Left ventricle myocardium inferior (tissue), 1 donor: ENCODE data around the gene C1orf210. TPM values are rescaled to one million over a fixed set of nuclear protein-coding genes. Genes with fewer than 3 reads are reported as not detected.

ENCODE experiments used
- DNase-seq: peaks from one replicate; pipeline ENCODE4 v3.0.0-alpha.2; 2020
- H3K27ac ChIP-seq: fragments of 200-600 bp; replicated peaks from 2 replicates; pipeline ENCODE4 v1.8.0; 2021
- H3K27me3 ChIP-seq: fragments of 200-600 bp; 2 replicates; pipeline ENCODE4 v1.8.0; 2021; ENCODE audit warnings: low read depth
- H3K36me3 ChIP-seq: fragments of 200-600 bp; 2 replicates; pipeline ENCODE4 v1.8.0; 2021
- H3K4me1 ChIP-seq: fragments of 200-600 bp; 2 replicates; pipeline ENCODE4 v1.8.0; 2021
- H3K4me3 ChIP-seq: fragments of 200-600 bp; 2 replicates; pipeline ENCODE4 v1.8.0; 2021; ENCODE audit warnings: mild to moderate bottlenecking, moderate library complexity
- H3K9me3 ChIP-seq: fragments of 200-600 bp; replicated peaks from 2 replicates; pipeline ENCODE4 v1.8.0; 2021
- intact Hi-C: fragments of 100-400 bp; cut with micrococcal nuclease; formaldehyde crosslinking; loops from one replicate; pipeline ENCODE4 v1.11.0; 2022
- total RNA-seq: library from RNA; stranded (reverse); fragmentation: NEBNext Ultra II Directional; extraction: Animal tissue kit (Norgen Biotek cat#: 25700); gene quantifications from one replicate; pipeline ENCODE4 v1.2.1, GENCODE V29; 2021
- TF ChIP-seq, protein P1 (sequence below): fragments of 200-600 bp; IDR thresholded peaks from 2 replicates; pipeline ENCODE4 v1.8.0; 2021; ENCODE audit warnings: antibody characterized with exemption, mild to moderate bottlenecking, borderline replicate concordance
- donor health status: DM: no; HTN: yes; CAD: no; lungs with severe emphysema.

Gene C1orf210
- total RNA-seq, 1 donor from 2014 or later = not detected

- no peak for DNase-seq
- H3K4me1 ChIP-seq = no peaks in the 10 kb centered on the region
- H3K9me3 ChIP-seq = no peaks in the 10 kb centered on the region
- intact Hi-C loops = no loop called here
- no peaks in the 10 kb centered on the region for H3K36me3 ChIP-seq
- H3K27me3 ChIP-seq = no peaks in the 10 kb centered on the region
- H3K4me3 ChIP-seq = no peak overlapping the region
- TF ChIP-seq, protein P1, sequence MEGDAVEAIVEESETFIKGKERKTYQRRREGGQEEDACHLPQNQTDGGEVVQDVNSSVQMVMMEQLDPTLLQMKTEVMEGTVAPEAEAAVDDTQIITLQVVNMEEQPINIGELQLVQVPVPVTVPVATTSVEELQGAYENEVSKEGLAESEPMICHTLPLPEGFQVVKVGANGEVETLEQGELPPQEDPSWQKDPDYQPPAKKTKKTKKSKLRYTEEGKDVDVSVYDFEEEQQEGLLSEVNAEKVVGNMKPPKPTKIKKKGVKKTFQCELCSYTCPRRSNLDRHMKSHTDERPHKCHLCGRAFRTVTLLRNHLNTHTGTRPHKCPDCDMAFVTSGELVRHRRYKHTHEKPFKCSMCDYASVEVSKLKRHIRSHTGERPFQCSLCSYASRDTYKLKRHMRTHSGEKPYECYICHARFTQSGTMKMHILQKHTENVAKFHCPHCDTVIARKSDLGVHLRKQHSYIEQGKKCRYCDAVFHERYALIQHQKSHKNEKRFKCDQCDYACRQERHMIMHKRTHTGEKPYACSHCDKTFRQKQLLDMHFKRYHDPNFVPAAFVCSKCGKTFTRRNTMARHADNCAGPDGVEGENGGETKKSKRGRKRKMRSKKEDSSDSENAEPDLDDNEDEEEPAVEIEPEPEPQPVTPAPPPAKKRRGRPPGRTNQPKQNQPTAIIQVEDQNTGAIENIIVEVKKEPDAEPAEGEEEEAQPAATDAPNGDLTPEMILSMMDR = no peak
- no peak overlapping the region for H3K27ac ChIP-seq
Observed at GRCh38 chr1:43279666-43280065, 5.7 kb downstream of the C1orf210 start.

GRCh38 chr1:43279161-43279560, 6.2 kb downstream of the C1orf210 start:
- H3K36me3 ChIP-seq = no peaks in the 10 kb centered on the region
- intact Hi-C loops = no loop called here
- peaks cover 4% of the 10 kb centered on the region for H3K4me1 ChIP-seq
- TF ChIP-seq, protein P1 = no peak
- no peak overlapping the region for H3K27ac ChIP-seq
- H3K9me3 ChIP-seq = no peaks in the 10 kb centered on the region
- H3K4me3 ChIP-seq = no peak overlapping the region
- no peaks in the 10 kb centered on the region for H3K27me3 ChIP-seq
- no peak for DNase-seq

GRCh38 chr1:43277116-43277876, 8.1 kb downstream of the C1orf210 start:
- H3K27ac ChIP-seq = no peak overlapping the region
- DNase-seq = no peak
- TF ChIP-seq, protein P1 = no peak
- H3K36me3 ChIP-seq = no peaks in the 10 kb centered on the region
- H3K27me3 ChIP-seq = no peaks in the 10 kb centered on the region
- H3K4me1 ChIP-seq = peaks cover 7% of the 10 kb centered on the region
- H3K4me3 ChIP-seq = no peak overlapping the region
- H3K9me3 ChIP-seq = no peaks in the 10 kb centered on the region
- intact Hi-C loops = no loop called here

DNA sequence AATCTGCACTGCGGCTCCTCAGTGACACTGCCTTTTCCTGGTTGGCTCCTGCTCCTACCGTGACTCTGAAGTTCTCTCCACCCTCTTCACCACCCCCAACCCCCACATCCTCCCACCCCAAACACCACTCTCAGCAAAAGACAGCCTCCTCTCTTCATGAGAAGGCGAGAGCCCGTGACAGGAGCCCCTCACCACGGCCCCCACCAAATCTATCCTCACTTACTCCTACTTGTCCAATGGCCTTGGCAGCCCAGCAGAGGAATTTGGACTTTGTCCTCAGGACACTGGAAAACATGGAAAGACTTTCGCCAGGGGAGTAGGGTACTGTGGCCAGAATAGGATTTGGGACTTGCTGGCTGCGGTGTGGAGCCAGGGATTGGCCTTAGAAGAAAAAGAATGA, 8.7 kb downstream of the C1orf210 start:
- TF ChIP-seq, protein P1 = no peak
- no peak for DNase-seq
- no peak overlapping the region for H3K4me3 ChIP-seq
- H3K27ac ChIP-seq = no peak overlapping the region
- peaks cover 7% of the 10 kb centered on the region for H3K4me1 ChIP-seq
- no peaks in the 10 kb centered on the region for H3K9me3 ChIP-seq
- no peaks in the 10 kb centered on the region for H3K36me3 ChIP-seq
- no peaks in the 10 kb centered on the region for H3K27me3 ChIP-seq
- intact Hi-C loops = no loop called here

DNA sequence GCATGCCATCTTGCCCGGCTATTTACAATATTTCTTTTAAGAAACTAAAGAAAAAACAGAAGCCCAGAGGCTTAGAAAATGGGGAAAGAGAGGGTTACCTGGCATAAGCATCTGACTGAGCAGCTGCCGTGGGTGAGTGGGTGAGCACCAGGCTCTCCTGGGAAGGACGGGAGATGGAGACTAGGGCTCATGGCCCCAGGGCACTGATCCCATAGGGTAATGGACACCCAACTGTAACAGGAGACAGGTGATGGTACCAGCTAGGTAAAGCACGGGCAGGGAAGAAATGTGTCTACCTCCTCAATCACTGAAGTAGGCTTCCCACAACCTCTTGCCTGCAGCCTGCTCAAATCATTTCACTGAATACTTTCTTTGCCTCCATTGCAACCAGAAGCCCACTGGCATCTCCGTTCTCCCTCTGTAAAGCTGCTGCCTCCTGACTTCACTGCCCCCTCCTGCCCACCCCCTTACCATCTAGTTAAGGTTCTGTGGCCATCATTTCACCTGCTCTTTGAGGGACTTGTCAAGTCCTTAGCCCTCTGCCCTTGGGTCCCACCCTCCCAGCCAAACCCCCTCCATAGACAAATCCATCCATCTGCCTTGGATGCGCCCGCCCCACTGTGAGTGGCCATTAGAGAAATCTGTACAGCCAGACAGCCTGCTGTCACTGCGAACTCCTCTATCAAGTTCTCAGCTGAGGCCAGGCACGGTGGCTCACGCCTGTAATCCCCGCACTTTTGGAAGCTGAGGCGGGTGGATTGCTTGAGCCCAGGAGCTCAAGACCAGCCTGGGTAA, 9.4 kb downstream of the C1orf210 start:
- Histone ChIP-seq H3K27ac (no peak overlapping the region), H3K9me3 (no peaks in the 10 kb centered on the region), H3K4me1 (peaks cover 7% of the 10 kb centered on the region), H3K36me3 (no peaks in the 10 kb centered on the region), H3K27me3 (peaks cover 3% of the 10 kb centered on the region), H3K4me3 (no peak overlapping the region)
- intact Hi-C loops = no loop called here
- no peak for DNase-seq
- TF ChIP-seq, protein P1 = no peak
